K562 (cell line): ENCODE data around the gene TFB2M. TPM values are rescaled to one million over a fixed set of nuclear protein-coding genes. Genes with fewer than 3 reads are reported as not detected.
A peak's percentile ranks its signal among the peaks of the same experiment; 100 is the strongest.

ENCODE experiments used
- AFF1 ChIP-seq, 2 experiments: fragments of 450-650 bp; IDR thresholded peaks; 2 replicates each; pipeline ENCODE4 v1.6.1; 2018; ENCODE audit warnings: mild to moderate bottlenecking in 2 of 2, low read depth in 1 of 2; ENCODE audit not compliant: partially characterized antibody in 2 of 2
- ELK3 ChIP-seq: fragments of 450-650 bp; formaldehyde crosslinking; IDR thresholded peaks from 2 replicates; pipeline ENCODE4 v1.4.0; 2020; ENCODE audit warnings: mild to moderate bottlenecking
- FOXJ3 ChIP-seq: sonication (generic); formaldehyde crosslinking; IDR thresholded peaks from 2 replicates; pipeline ENCODE4 v1.4.0; 2020; ENCODE audit warnings: mild to moderate bottlenecking, missing genetic modification reagents
- HMG20B ChIP-seq: fragments of 250-450 bp; sonication (Bioruptor Pico); IDR thresholded peaks from 2 replicates; pipeline ENCODE4 v1.5.0; 2021; ENCODE audit warnings: mild to moderate bottlenecking
- NKRF ChIP-seq: fragments of 450-650 bp; IDR thresholded peaks from 2 replicates; pipeline ENCODE4 v1.6.1; 2016; ENCODE audit warnings: borderline replicate concordance
- PBX2 ChIP-seq, 2 experiments: IDR thresholded peaks in 1 of 2; conservative IDR thresholded peaks in 1 of 2; 2 replicates each; pipeline ENCODE4 v1.6.1; 2016; ENCODE audit warnings: low read depth in 2 of 2, mild to moderate bottlenecking in 1 of 2, missing compliant biosample characterization in 1 of 2, missing genetic modification characterization in 1 of 2, moderate library complexity in 1 of 2
- PCBP2 ChIP-seq: fragments of 200-400 bp; formaldehyde crosslinking; IDR thresholded peaks from 2 replicates; pipeline ENCODE4 v1.6.1; 2018; ENCODE audit warnings: low read length, low read depth, mild to moderate bottlenecking, moderate library complexity; ENCODE audit not compliant: poor library complexity, severe bottlenecking
- SMARCA4 ChIP-seq: fragments of 450-650 bp; IDR thresholded peaks from 2 replicates; pipeline ENCODE4 v1.6.1; 2016
- SP1 ChIP-seq: sonication (generic); formaldehyde crosslinking; IDR thresholded peaks from 2 replicates; pipeline ENCODE4 v1.8.1; 2022; ENCODE audit warnings: mild to moderate bottlenecking, missing genetic modification reagents
- SUPT5H ChIP-seq: fragments of 450-650 bp; IDR thresholded peaks from 2 replicates; pipeline ENCODE4 v1.6.1; 2016
- ZBTB33 ChIP-seq: sonication (generic); formaldehyde crosslinking; IDR thresholded peaks from 2 replicates; pipeline ENCODE4 v1.8.1; 2023; ENCODE audit warnings: mild to moderate bottlenecking, missing genetic modification reagents
- ZNF324 ChIP-seq: fragments of 250-450 bp; sonication (Bioruptor Pico); IDR thresholded peaks from 2 replicates; pipeline ENCODE4 v1.4.0; 2020; ENCODE audit warnings: mild to moderate bottlenecking
- ZNF695 ChIP-seq: fragments of 450-650 bp; formaldehyde crosslinking; IDR thresholded peaks from 2 replicates; pipeline ENCODE4 v1.4.0; 2020; ENCODE audit warnings: mild to moderate bottlenecking, moderate library complexity
- polyA plus RNA-seq, 8 experiments: library from polyadenylated mRNA; depleted of rRNA in 4 of 8; stranded (reverse) in 5 of 8; unstranded in 3 of 8; fragments of >200 nt; fragmentation: Nextera tagmentation in 2 of 8; fragmentation: Illumina TruSeq in 1 of 8; extraction: Ambion mirVana in 2 of 8; extraction: Trizol in 1 of 8; gene quantifications; 2 replicates each; pipeline versions ENCODE4 v1.2.1 to v1.2.3, GENCODE V29; 2011 to 2014; ENCODE audit warnings: inconsistent platforms in 1 of 8, missing spikeins in 1 of 8
- total RNA-seq, 7 experiments: library from RNA; depleted of rRNA in 6 of 7; stranded (reverse); fragments of >200 nt in 6 of 7; fragmentation: Illumina TruSeq in 2 of 7; extraction: Trizol in 2 of 7; gene quantifications; 2 replicates each; pipeline versions ENCODE4 v1.2.1 to v1.2.3, GENCODE V29; 2011 to 2021; ENCODE audit warnings: low replicate concordance in 1 of 7

The TFB2M gene
- total and polyA plus RNA-seq, 9 of the 15 experiments (the other 6 are each of a cell fraction or from before 2014, with no cell fraction given): 55.1 to 162 (median 70.6) TPM

GRCh38 chr1:246566813-246567645 lies 968 bp upstream of the TFB2M start (continued):
- TF ChIP-seq ZBTB33 (CRISPR knock-in tag) (no peak), SP1 (CRISPR knock-in tag) (0 out of 2 replicates have a peak, but pooled peaks have one; percentile 10), ELK3 (0 out of 2 replicates have a peak, but pooled peaks have one; percentile 15), ZNF695 (no peak), ZNF324 (CRISPR knock-in tag) (no peak), NKRF (peak; percentile 90; the same call in 1 of the 2 replicates), PCBP2 (no peak), HMG20B (no peak), AFF1 (IDR thresholded peaks at IDR 0.05; ENCODE audit: low read depth in 1 of 2, partially characterized antibody in 2 of 2) (peak; percentile 37 to 74), FOXJ3 (CRISPR knock-in tag) (no peak), SUPT5H (peak; percentile 61; the same call in 1 of the 2 replicates), PBX2 (CRISPR knock-in tag; IDR thresholded peaks at IDR 0.05; ENCODE audit: low read depth) (no peak), PBX2 (tag; conservative IDR thresholded peaks at IDR 0.05; ENCODE audit: low read depth) (0 out of 2 replicates have a peak, but pooled peaks have one; percentile 12), SMARCA4 (peak; percentile 47; the same call in 1 of the 2 replicates)
